HFFc6 (cell line): ENCODE results near the gene AKAP6. TPM values are rescaled to one million over a fixed set of nuclear protein-coding genes. Genes with fewer than 3 reads are reported as not detected.

Experiments used
- DNase-seq: peaks from one replicate; pipeline ENCODE4 v3.0.0-alpha.2; 2018
- H3K27ac Mint-ChIP-seq: 2 replicates; pipeline ENCODE4 v1.8.0; 2020; ENCODE audit warnings: mild to moderate bottlenecking, mixed read lengths
- H3K27me3 Mint-ChIP-seq: 2 replicates; pipeline ENCODE4 v1.8.0; 2021; ENCODE audit warnings: mild to moderate bottlenecking, moderate library complexity, mixed read lengths; ENCODE audit not compliant: insufficient read depth
- H3K36me3 Mint-ChIP-seq: 2 replicates; pipeline ENCODE4 v1.8.0; 2021; ENCODE audit warnings: low read depth, mixed read lengths
- H3K4me1 Mint-ChIP-seq: 2 replicates; pipeline ENCODE4 v1.8.0; 2020; ENCODE audit warnings: low read depth, mixed read lengths
- H3K4me3 Mint-ChIP-seq: 2 replicates; pipeline ENCODE4 v1.8.0; 2020; ENCODE audit warnings: mild to moderate bottlenecking, moderate library complexity, mixed read lengths
- H3K9me3 Mint-ChIP-seq: 2 replicates; pipeline ENCODE4 v1.8.0; 2020; ENCODE audit warnings: mild to moderate bottlenecking, mixed read lengths
- total RNA-seq, 6 experiments: library from RNA; stranded (reverse); fragmentation: NEBNext Ultra II Directional; extraction: Animal tissue kit (Norgen Biotek cat#: 25700); gene quantifications; 2 replicates in 1 of 6; 3 replicates in 5 of 6; pipeline ENCODE4 v1.2.3, GENCODE V29; 2021
- TF ChIP-seq, protein P1 (sequence below): fragments of 200-600 bp; sonication (generic); IDR thresholded peaks from 2 replicates; pipeline ENCODE4 v1.5.0; 2021; ENCODE audit warnings: antibody characterized with exemption, mild to moderate bottlenecking

The AKAP6 gene
- total RNA-seq, 6 experiments from 2014 or later: 6.1 to 9.8 (median 6.5) TPM

- no peaks in the 10 kb centered on the region for H3K27me3 Mint-ChIP-seq
- H3K9me3 Mint-ChIP-seq: no peaks in the 10 kb centered on the region
Measured at GRCh38 chr14:32727832-32728231, 398.7 kb downstream of the AKAP6 start.

DNA sequence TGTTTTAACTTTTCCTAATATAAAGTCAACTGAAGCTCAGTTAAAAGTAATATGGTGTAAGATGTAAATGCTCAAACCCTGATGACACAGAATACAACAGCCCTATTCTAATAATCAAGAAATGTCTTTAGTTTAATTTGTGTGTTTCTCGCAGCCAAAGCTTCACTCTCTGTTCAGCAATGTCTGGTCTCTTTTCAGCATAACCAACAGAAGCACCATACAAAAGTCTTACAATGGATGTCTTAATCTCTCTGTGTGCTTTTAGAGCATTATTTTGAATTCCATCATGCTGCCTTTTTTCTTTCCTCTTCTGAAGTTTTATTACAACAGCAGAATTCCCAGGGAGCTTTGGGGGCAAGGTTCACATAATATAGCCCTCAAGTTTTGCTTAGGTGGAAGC, 399.4 kb downstream of the AKAP6 start:
- peaks cover 22% of the 10 kb centered on the region for H3K4me1 Mint-ChIP-seq
- H3K27me3 Mint-ChIP-seq: no peaks in the 10 kb centered on the region
- TF ChIP-seq, protein P1, sequence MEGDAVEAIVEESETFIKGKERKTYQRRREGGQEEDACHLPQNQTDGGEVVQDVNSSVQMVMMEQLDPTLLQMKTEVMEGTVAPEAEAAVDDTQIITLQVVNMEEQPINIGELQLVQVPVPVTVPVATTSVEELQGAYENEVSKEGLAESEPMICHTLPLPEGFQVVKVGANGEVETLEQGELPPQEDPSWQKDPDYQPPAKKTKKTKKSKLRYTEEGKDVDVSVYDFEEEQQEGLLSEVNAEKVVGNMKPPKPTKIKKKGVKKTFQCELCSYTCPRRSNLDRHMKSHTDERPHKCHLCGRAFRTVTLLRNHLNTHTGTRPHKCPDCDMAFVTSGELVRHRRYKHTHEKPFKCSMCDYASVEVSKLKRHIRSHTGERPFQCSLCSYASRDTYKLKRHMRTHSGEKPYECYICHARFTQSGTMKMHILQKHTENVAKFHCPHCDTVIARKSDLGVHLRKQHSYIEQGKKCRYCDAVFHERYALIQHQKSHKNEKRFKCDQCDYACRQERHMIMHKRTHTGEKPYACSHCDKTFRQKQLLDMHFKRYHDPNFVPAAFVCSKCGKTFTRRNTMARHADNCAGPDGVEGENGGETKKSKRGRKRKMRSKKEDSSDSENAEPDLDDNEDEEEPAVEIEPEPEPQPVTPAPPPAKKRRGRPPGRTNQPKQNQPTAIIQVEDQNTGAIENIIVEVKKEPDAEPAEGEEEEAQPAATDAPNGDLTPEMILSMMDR: no peak
- no peak overlapping the region for H3K4me3 Mint-ChIP-seq
- no peak overlapping the region for H3K27ac Mint-ChIP-seq
- no peak for DNase-seq
- H3K36me3 Mint-ChIP-seq: no peaks in the 10 kb centered on the region
- H3K9me3 Mint-ChIP-seq: no peaks in the 10 kb centered on the region

More at GRCh38 chr14:32727832-32728231, 398.7 kb downstream of the AKAP6 start:
- no peak overlapping the region for H3K27ac Mint-ChIP-seq
- DNase-seq: no peak
- H3K4me3 Mint-ChIP-seq: no peak overlapping the region
- TF ChIP-seq, protein P1: no peak
- no peaks in the 10 kb centered on the region for H3K36me3 Mint-ChIP-seq
- H3K4me1 Mint-ChIP-seq: peaks cover 22% of the 10 kb centered on the region

- Mint-ChIP-seq H3K36me3 (no peaks in the 10 kb centered on the region), H3K27me3 (no peaks in the 10 kb centered on the region), H3K4me3 (no peak overlapping the region), H3K4me1 (peaks cover 22% of the 10 kb centered on the region), H3K27ac (no peak overlapping the region), H3K9me3 (no peaks in the 10 kb centered on the region)
- TF ChIP-seq, protein P1: no peak
- no peak for DNase-seq
Measured at GRCh38 chr14:32728976-32729375, 399.9 kb downstream of the AKAP6 start.

- Mint-ChIP-seq H3K27me3 (no peaks in the 10 kb centered on the region), H3K27ac (no peak overlapping the region), H3K36me3 (no peaks in the 10 kb centered on the region), H3K4me1 (0 out of 2 replicates have a peak, but pooled peaks cover under 1% of the 10 kb centered on the region), H3K4me3 (no peak overlapping the region), H3K9me3 (no peaks in the 10 kb centered on the region)
- DNase-seq: no peak
- TF ChIP-seq, protein P1: no peak
Measured at GRCh38 chr14:32731249-32731648, 402.2 kb downstream of the AKAP6 start.

DNA sequence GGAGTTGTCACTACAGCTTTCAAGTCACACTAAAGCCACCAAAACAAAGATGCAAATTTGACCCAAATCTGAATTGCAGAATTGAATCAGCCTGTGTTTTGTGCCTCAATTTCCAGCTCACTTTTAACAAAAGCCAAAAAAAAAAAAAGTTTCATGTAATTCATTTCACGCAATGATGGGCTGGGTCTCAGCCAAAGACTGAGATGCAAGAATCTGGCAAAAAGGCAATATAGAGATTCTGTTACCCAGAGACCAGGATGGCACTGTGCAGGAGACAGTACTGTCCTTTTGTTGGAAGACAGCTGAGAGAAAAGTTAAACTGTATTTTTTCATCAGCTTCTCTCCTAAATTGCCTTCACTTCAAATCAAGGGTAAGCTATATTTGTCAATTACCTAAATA, 403.9 kb downstream of the AKAP6 start:
- no peak for DNase-seq
- TF ChIP-seq, protein P1: no peak
- Mint-ChIP-seq H3K27ac (no peak overlapping the region), H3K4me1 (no peaks in the 10 kb centered on the region), H3K4me3 (no peak overlapping the region), H3K36me3 (no peaks in the 10 kb centered on the region), H3K9me3 (no peaks in the 10 kb centered on the region), H3K27me3 (no peaks in the 10 kb centered on the region)

- TF ChIP-seq, protein P1: no peak
- Mint-ChIP-seq H3K4me3 (no peak overlapping the region), H3K36me3 (no peaks in the 10 kb centered on the region), H3K4me1 (no peaks in the 10 kb centered on the region), H3K27ac (no peak overlapping the region), H3K27me3 (no peaks in the 10 kb centered on the region), H3K9me3 (no peaks in the 10 kb centered on the region)
- DNase-seq: no peak
Measured at GRCh38 chr14:32734261-32734660, 405.2 kb downstream of the AKAP6 start.
